Erythroblast (primary cell): Measurements from ENCODE around the gene COL25A1.

Source experiments
- GATA1 ChIP-seq: IDR thresholded peaks from 2 replicates; pipeline ENCODE4 v1.6.1; 2011; ENCODE audit warnings: low read depth, mild to moderate bottlenecking, control low read depth, low read length, moderate library complexity
- POLR2A ChIP-seq: IDR thresholded peaks from 2 replicates; pipeline ENCODE4 v1.6.1; 2011; ENCODE audit warnings: mild to moderate bottlenecking, low read length

DNA sequence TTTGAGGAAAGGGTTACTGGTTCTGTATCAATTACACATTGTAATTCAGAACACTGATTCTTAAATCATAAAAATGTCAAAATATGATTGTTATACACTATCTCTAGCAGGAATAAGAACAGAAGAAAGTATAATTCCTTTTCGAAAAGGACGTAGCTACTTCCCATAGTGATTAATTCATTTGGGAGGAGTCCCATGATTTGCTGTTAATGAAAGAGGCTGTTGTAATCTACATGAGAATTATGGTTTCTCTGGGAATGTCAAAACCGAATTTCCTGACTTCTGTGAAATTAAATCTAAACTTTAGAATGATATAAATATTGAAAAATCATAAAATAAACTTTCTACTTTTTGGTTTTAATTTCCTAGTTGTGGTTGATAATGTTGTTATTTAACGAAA, 348.5 kb downstream of the COL25A1 start:
- TF ChIP-seq POLR2A (no peak), GATA1 (no peak)
